GM20431 (cell line): ENCODE data around the gene GCNT1.

Source experiments
- in situ Hi-C: fragments of 300-500 bp; cut with MseI, MboI; formaldehyde crosslinking; loops from one replicate; pipeline ENCODE4 v1.15.0; 2020; ENCODE audit warnings: low sequenced_read_pairs; ENCODE audit not compliant: unreplicated experiment

The GCNT1 gene

GRCh38 chr9:76441551-76442322, 17.2 kb upstream of the GCNT1 start:
- in situ Hi-C loops, result no loop called here

- in situ Hi-C loops, result no loop called here
These were observed 15.1 kb upstream of the GCNT1 start for GRCh38 chr9:76443887-76444286.

GRCh38 chr9:76444322-76444929, 14.6 kb upstream of the GCNT1 start:
- in situ Hi-C loops, result no loop called here

GRCh38 chr9:76445976-76446375, 13.0 kb upstream of the GCNT1 start:
- in situ Hi-C loops, result no loop called here

- in situ Hi-C loops, result no loop called here
These were observed 10.5 kb upstream of the GCNT1 start for GRCh38 chr9:76448501-76448900.

GRCh38 chr9:76451234-76451633, 7.7 kb upstream of the GCNT1 start:
- in situ Hi-C loops, result loop anchor here (25.0 kb wide), 1 partner anchor 211 kb away; no protein-coding TSS in a partner anchor

GRCh38 chr9:76452839-76453238, 6.1 kb upstream of the GCNT1 start:
- in situ Hi-C loops, result loop anchor here (25.0 kb wide), 1 partner anchor 209 kb away; no protein-coding TSS in a partner anchor

- in situ Hi-C loops, result loop anchor here (25.0 kb wide), 1 partner anchor 209 kb away; no protein-coding TSS in a partner anchor
These were observed 5.2 kb upstream of the GCNT1 start for GRCh38 chr9:76453785-76454184.

GRCh38 chr9:76454311-76454710, 4.7 kb upstream of the GCNT1 start:
- in situ Hi-C loops, result loop anchor here (25.0 kb wide), 1 partner anchor 208 kb away; no protein-coding TSS in a partner anchor

GRCh38 chr9:76456202-76456926, 2.6 kb upstream of the GCNT1 start:
- in situ Hi-C loops, result loop anchor here (25.0 kb wide), 1 partner anchor 206 kb away; no protein-coding TSS in a partner anchor

GRCh38 chr9:76459694-76460635, 983 bp downstream of the GCNT1 start:
- in situ Hi-C loops, result loop anchor here (25.0 kb wide), 1 partner anchor 202 kb away; no protein-coding TSS in a partner anchor

GRCh38 chr9:76462126-76462525, 3.1 kb downstream of the GCNT1 start:
- in situ Hi-C loops, result loop anchor here (25.0 kb wide), 1 partner anchor 200 kb away; no protein-coding TSS in a partner anchor

- in situ Hi-C loops, result loop anchor here (25.0 kb wide), 1 partner anchor 199 kb away; no protein-coding TSS in a partner anchor
These were observed 4.2 kb downstream of the GCNT1 start for GRCh38 chr9:76463211-76463610.

GRCh38 chr9:76464706-76465105, 5.7 kb downstream of the GCNT1 start:
- in situ Hi-C loops, result loop anchor here (25.0 kb wide), 1 partner anchor 198 kb away; no protein-coding TSS in a partner anchor

- in situ Hi-C loops, result loop anchor here (25.0 kb wide), 1 partner anchor 197 kb away; no protein-coding TSS in a partner anchor
These were observed 6.7 kb downstream of the GCNT1 start for GRCh38 chr9:76465442-76466298.

GRCh38 chr9:76466299-76466605, 7.3 kb downstream of the GCNT1 start:
- in situ Hi-C loops, result loop anchor here (25.0 kb wide), 1 partner anchor 196 kb away; no protein-coding TSS in a partner anchor

GRCh38 chr9:76474419-76474818, 15.4 kb downstream of the GCNT1 start:
- in situ Hi-C loops, result loop anchor here (25.0 kb wide), 1 partner anchor 188 kb away; no protein-coding TSS in a partner anchor

GRCh38 chr9:76475686-76476085, 16.7 kb downstream of the GCNT1 start:
- in situ Hi-C loops, result no loop called here
